ENCODE measurements around the gene TMEM247.
"Not testable (repeated sequence)": the region's sequence is repeated elsewhere in the genome, so short reads cannot be mapped to it uniquely, and the experiment has no call there.

Gene TMEM247

DNA sequence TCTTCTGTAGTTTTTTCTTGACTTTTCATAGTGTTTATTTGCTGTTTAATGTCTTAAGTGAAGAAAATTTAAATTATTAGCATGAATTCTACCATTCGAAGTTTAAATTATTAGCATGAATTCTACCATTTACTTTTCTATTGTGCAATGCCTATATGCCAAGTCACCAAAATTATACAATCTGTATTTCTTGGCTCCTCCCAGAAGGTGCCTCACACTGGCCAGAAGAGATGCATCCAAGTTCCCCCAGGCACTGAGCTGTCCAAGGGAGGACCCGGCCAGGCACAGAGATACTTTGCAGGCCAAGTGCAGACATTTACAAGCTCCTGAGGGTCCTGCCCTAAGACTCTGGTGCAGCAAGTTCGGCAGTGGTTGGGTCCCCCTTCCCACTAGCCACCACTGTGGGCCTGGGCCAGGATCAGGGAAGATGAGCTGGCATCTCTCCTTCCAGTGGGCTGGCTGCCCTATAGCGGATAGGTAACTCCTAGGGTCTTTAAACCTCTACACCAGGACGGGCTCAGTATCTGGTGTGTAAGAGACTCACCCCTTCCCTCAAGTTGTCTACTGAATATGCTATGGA lies 31.3 kb downstream of the TMEM247 start:
- no peak for DNase-seq (ENCODE audit: low read depth, low spot score)

DNA sequence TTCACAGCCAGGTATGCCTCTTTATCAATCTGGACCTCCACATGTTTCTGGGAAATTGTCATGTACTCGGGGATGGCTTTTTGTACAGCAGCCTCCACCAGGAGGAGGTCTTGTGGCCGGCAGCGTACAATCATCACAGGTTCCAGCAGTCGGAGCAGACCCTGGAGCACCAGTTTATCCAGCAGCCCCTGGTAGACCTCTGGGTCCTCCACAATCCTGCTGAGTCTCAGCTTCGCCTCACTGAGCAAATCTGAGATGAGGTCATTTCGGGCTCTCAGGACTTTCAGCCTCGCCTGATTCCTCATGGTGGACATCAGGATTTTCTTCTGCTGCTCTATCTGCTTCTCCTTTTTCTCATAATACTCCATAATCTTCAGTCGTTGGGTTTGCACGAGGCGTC lies 32.8 kb downstream of the TMEM247 start:
- no peak for DNase-seq (ENCODE audit: low read depth, low spot score)

DNA sequence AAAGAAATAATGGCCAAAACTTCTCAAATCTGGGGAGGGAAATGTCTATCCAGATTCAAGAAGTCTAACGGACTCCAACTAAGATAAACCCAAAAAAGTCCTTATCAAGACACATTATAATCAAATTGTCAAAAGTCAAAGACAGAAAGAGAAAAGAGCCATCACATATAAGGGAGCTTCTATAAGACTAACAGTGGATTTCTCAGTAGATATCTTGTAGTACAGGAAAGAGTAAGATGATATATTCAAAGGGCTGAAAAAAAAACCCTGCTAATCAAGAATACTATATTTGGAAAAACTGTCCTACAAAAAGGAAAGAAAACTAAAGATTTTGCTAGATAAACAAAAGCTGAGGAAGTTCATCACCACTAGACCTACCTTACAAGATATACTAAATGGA lies 35.4 kb downstream of the TMEM247 start:
- DNase-seq (ENCODE audit: low read depth, low spot score), result no peak

DNA sequence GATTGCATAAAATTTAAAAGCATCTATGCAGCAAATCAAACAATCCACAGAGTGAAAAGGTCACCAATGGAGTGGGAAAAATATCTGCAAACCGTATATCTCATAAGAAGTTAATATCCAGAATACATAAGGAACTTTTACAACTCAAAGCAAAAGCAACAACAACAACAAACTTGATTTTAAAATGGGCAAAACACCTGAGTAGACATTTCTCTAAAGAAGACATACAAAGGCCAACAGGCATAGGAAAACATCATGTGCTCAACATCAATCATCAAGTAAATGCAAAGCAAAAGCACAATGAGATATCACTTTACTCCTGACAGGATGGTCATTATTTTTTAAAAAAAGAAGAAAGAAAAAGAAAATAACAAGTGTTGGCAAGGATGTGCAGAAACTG lies 38.1 kb downstream of the TMEM247 start:
- no peak for DNase-seq (ENCODE audit: low read depth, low spot score)

DNA sequence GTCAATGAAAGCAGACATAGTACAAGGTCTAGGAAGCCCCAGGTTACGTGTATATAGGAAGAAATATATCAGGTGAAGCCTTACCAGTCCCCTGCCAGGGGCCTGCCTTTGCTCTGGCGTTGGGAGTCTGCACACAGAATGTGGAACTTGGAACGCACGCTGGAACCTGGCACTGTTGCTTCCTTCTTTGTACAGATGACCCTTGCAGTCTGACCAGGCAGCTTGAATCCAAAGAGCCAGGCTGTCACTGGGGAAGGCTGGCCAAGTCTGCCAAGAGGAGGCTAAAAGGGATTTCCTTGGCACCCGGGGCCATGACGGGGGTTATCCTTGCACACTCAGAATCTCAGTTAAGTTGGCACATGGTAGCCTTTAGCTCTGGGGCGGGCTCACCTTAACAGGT lies 39.5 kb downstream of the TMEM247 start:
- DNase-seq (ENCODE audit: low read depth, low spot score), result no peak

DNA sequence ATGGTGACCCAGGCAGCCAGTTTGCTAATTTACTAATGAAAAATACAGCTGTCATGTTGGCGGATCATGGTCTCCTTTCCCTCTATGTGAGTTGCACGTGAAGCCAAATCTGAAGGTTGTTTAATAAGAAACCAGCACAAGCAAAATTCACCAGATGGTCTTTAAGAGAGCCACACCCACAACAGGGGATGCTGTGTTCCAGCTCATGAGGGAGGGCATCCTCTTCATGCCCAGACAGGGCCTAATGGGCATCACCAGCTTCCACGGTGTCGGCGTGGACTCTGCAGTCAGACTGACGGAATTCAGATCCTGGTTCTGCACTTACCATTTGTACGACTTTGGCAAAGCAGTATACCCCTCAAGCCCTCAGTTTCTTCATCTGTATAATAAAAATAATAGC lies 39.9 kb downstream of the TMEM247 start:
- DNase-seq (ENCODE audit: low read depth, low spot score), result no peak

DNA sequence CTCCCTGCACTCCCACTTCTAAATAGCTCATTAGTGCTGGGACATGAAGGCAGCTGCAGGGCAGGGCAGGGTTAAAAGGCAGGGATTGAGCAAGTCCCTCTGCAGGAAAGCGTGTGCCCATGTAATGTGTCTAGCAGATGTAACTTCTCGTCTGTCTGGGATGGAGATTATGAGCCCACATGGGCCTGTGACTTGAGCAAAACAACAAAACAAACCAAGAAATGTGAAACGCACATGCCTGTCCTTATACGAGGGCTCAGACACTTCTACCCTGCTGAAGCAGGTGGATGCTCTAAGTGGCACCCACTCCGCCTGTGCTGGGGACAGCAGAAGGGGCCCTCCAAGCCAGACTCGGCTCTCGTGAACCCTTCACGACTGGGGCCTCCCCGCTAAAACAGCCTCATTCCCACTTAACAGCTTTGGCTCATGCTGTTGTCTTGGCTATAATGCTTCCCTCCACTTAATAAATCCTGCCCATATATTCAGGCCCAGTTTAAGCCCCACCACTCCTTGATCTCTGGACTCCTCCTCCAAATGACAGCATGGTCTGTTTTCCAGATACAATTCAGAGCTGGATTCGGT lies 40.9 kb downstream of the TMEM247 start:
- DNase-seq (ENCODE audit: low read depth, low spot score), result no peak

DNA sequence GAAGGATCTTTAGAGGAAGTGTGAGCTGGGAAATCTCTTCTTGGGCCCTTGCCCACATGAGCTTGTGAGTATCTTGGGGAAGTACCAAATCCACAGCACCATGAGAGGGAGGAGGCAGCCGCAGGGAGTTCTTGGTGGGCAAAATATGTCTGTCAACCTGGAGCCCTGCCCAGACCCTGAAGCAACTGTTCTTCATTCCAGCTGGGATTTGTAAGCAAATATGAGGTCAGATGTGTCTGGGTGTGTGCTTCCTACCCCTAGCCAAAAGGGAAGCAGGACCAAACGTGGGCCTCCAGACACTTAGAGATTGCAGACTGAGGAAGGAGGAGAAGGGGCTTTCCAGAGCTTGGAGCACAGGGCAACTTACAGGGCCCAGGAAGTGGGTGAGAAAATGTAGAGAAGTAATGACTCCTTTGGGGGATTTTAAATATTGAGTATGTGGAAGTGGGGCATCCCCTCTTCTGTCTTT lies 41.9 kb downstream of the TMEM247 start:
- no peak for DNase-seq (ENCODE audit: low read depth, low spot score)

DNA sequence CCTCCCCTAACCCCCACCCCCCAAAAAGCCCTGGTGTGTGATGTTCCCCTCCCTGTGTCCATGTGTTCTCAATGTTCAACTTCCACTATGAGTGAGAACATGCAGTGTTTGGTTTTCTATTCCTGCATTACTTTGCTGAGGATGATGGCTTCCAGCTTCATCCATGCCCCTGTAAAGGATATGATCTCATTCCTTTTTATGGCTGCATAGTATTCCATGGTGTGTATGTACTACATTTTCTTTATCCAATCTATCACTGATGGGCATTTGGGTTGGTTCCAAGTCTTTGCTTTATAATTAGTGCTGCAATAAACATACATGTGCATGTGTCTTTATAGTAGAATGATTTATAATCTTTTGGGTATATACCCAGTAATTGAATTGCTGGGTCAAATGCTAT lies 43.0 kb downstream of the TMEM247 start:
- DNase-seq (ENCODE audit: low read depth, low spot score), result not testable (repeated sequence)

DNA sequence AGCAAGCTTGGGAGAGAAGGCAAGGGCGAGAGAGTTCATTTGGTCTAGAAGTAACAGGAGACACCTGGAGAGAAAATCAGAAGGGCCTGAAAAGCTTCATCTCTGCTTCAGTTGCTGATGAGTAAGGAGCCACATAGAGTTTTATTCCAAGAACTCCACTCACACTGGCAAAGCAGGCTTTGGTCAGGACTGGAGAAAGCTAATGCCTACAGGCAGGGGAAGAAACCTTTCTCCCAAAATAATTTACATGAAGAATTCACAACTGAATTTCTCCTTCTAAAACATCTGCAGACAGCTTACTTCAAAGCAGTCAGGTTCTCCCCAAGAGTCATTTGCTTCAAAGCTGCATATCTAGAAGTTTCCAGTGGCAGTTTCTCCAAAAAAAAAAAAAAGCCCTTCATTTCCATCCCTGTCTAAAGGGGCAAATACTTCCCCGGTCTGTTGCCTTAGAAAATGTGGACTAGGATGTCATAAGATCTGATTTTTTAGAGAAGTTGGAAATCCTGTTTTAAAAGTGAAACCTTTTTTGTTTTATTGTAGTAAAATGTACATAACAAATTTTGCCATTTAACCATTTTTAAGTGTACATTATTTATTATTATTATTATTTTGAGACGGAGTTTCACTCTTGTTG lies 46.3 kb downstream of the TMEM247 start:
- no peak for DNase-seq (ENCODE audit: low read depth, low spot score)

DNA sequence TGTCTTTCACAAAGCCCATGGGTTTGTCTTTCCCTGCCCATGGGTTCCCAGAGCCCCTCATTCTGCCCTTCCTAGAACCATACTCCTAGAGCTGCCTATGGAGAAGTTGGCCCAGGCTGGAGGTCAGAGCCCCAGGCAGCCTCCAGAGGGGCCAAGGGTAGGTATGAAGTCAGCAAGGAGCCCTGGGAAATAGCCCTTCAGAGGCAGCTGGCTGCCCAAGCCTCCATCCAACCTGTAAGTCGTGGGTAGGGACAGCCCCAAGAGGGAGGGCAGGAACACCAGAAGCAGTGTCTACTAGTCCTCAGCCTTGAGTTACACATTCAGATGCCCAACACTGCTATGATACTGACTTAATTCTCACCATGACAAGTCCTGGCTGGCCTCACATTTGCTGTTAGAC lies 49.5 kb downstream of the TMEM247 start:
- no peak for DNase-seq (ENCODE audit: low read depth, low spot score)

DNA sequence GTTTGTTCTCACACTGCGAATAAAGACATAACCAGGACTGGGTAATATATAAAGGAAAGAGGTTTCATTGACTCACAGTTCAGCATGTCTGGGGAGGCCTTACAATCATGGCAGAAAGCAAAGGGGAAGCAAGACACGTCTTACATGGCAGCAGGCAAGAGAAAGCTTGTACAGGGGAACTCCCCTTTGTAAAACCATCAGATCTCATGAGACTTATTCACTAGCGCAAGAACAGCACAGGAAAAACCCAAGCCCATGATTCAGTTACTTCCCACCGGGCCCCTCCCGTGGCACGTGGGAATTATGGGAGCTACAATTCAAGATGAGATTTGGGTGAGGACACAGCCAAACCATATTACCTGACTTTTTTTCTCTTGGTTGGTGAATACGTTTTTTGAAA lies 51.3 kb downstream of the TMEM247 start:
- DNase-seq (ENCODE audit: low read depth, low spot score), result no peak

DNA sequence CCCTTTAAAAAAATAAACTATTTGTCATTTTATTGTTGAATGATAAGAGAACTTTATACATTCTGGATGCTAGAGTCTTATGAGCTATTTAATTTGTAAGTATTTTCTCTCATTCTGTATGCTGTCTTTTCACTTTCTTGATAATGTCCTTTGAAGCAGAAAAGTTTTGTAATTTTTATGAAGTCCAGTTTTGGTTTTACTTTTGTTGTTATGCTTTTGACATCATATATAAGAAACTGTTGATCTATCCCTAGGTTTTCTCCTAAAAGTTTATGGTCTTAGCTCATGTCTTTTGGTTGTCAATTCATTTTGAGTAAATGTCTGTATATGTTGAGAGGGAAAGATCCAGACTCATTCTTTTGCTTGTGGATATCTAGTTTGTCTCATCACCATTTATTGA lies 52.5 kb downstream of the TMEM247 start:
- DNase-seq (ENCODE audit: low read depth, low spot score), result no peak
